Hepatocyte (in vitro differentiated cells): ENCODE data around the gene UTP25. TPM values are rescaled to one million over a fixed set of nuclear protein-coding genes. Genes with fewer than 3 reads are reported as not detected.

ENCODE experiments used
- DNase-seq: peaks from one replicate; pipeline ENCODE4 v3.0.0-alpha.2; 2016; ENCODE audit warnings: low spot score
- H2AFZ ChIP-seq: fragments of 200-600 bp; sonication (generic); 2 replicates; pipeline ENCODE4 v1.6.0; 2016; ENCODE audit warnings: antibody characterized with exemption, mild to moderate bottlenecking
- H3K27ac ChIP-seq: fragments of 200-600 bp; sonication (generic); 2 replicates; pipeline ENCODE4 v1.5.1; 2016; ENCODE audit warnings: mild to moderate bottlenecking
- H3K27me3 ChIP-seq: fragments of 200-600 bp; sonication (generic); 2 replicates; pipeline ENCODE4 v1.6.1; 2016
- H3K36me3 ChIP-seq: fragments of 200-600 bp; sonication (generic); replicated peaks from 2 replicates; pipeline ENCODE4 v1.5.1; 2016; ENCODE audit warnings: low read depth; ENCODE audit not compliant: insufficient read depth
- H3K4me1 ChIP-seq: fragments of 200-600 bp; sonication (generic); 2 replicates; pipeline ENCODE4 v1.5.1; 2016; ENCODE audit warnings: mild to moderate bottlenecking, moderate library complexity; ENCODE audit not compliant: insufficient read depth
- H3K4me2 ChIP-seq: fragments of 200-600 bp; sonication (generic); 2 replicates; pipeline ENCODE4 v1.6.0; 2016
- H3K4me3 ChIP-seq: fragments of 200-600 bp; sonication (generic); 2 replicates; pipeline ENCODE4 v1.5.1; 2016; ENCODE audit warnings: mild to moderate bottlenecking
- H3K79me2 ChIP-seq: fragments of 200-600 bp; sonication (generic); 2 replicates; pipeline ENCODE4 v1.6.0; 2017; ENCODE audit warnings: mild to moderate bottlenecking
- H3K9me2 ChIP-seq: fragments of 200-600 bp; sonication (generic); replicated peaks from 2 replicates; pipeline ENCODE4 v1.6.0; 2017; ENCODE audit warnings: mild to moderate bottlenecking; ENCODE audit not compliant: insufficient read depth
- H3K9me3 ChIP-seq: fragments of 200-600 bp; sonication (generic); 2 replicates; pipeline ENCODE4 v1.5.1; 2016; ENCODE audit warnings: low read depth, mild to moderate bottlenecking
- H4K20me1 ChIP-seq: fragments of 200-600 bp; sonication (generic); 2 replicates; pipeline ENCODE4 v1.6.0; 2016; ENCODE audit warnings: mild to moderate bottlenecking; ENCODE audit not compliant: insufficient read depth, poor library complexity, severe bottlenecking
- EZH2 ChIP-seq: fragments of 200-600 bp; sonication (generic); IDR thresholded peaks from 2 replicates; pipeline ENCODE4 v1.6.1; 2016; ENCODE audit warnings: antibody characterized with exemption, mild to moderate bottlenecking, borderline replicate concordance
- EZH2phosphoT487 ChIP-seq: fragments of 200-600 bp; sonication (generic); IDR thresholded peaks from one replicate; pipeline ENCODE4 v1.6.1; 2018; ENCODE audit warnings: antibody characterized with exemption, mild to moderate bottlenecking, low read depth, moderate library complexity; ENCODE audit not compliant: unreplicated experiment, severe bottlenecking
- WGBS: methylation state at CpG from one replicate; pipeline ENCODE4 v1.1.6; 2016; ENCODE audit warnings: low lambda C conversion rate; ENCODE audit errors: missing lambda C conversion rate; 5-methylcytosine and 5-hydroxymethylcytosine counted together
- polyA plus RNA-seq: library from polyadenylated mRNA; unstranded; fragments of >200 nt; fragmentation: Nextera tagmentation; extraction: Ambion mirVana; gene quantifications from 2 replicates; pipeline ENCODE4 v1.2.1, GENCODE V29; 2016
- total RNA-seq: library from RNA; depleted of rRNA; stranded (reverse); fragments of >200 nt; gene quantifications from 2 replicates; pipeline ENCODE4 v1.2.3, GENCODE V29; 2014
- TF ChIP-seq, protein P1 (sequence below): fragments of 200-600 bp; sonication (generic); IDR thresholded peaks from 2 replicates; pipeline ENCODE4 v1.5.1; 2016; ENCODE audit warnings: antibody characterized with exemption, mild to moderate bottlenecking; ENCODE audit not compliant: poor library complexity

Gene UTP25
- total and polyA plus RNA-seq, 2 experiments from 2014 or later, result 3.2 to 8.0 TPM

DNA sequence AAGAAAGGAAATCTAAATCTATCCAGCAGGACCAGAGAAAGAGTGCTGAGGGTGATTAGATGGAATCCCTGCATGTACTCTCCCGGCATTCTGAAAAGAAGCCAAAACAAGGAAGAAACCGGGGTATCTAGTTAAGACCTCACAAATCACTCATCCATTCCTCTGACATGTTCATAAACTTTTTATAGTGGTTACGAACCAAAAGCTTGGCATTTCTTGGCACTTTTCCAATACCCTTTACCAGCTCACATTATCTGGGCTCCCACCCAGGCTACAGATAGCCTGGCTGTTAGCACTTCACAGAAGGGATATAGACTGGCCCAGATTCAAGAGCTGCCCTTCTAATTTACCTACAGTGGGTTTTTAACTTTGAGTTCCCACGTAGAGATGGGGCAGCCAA lies 41.6 kb upstream of the UTP25 start:
- Histone ChIP-seq H3K27me3 (no peaks in the 10 kb centered on the region), H3K27ac (no peak overlapping the region), H3K79me2 (peaks cover 5% of the 10 kb centered on the region), H4K20me1 (no peaks in the 10 kb centered on the region), H3K4me2 (no peak overlapping the region), H3K36me3 (no peaks in the 10 kb centered on the region), H3K4me3 (no peak overlapping the region), H3K9me3 (no peaks in the 10 kb centered on the region), H3K4me1 (peaks cover 11% of the 10 kb centered on the region), H3K9me2 (no peaks in the 10 kb centered on the region), H2AFZ (no peak overlapping the region)
- TF ChIP-seq, protein P1, sequence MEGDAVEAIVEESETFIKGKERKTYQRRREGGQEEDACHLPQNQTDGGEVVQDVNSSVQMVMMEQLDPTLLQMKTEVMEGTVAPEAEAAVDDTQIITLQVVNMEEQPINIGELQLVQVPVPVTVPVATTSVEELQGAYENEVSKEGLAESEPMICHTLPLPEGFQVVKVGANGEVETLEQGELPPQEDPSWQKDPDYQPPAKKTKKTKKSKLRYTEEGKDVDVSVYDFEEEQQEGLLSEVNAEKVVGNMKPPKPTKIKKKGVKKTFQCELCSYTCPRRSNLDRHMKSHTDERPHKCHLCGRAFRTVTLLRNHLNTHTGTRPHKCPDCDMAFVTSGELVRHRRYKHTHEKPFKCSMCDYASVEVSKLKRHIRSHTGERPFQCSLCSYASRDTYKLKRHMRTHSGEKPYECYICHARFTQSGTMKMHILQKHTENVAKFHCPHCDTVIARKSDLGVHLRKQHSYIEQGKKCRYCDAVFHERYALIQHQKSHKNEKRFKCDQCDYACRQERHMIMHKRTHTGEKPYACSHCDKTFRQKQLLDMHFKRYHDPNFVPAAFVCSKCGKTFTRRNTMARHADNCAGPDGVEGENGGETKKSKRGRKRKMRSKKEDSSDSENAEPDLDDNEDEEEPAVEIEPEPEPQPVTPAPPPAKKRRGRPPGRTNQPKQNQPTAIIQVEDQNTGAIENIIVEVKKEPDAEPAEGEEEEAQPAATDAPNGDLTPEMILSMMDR, result no peak
- TF ChIP-seq EZH2, result no peak
- TF ChIP-seq EZH2phosphoT487, result no peak
- no peak for DNase-seq
- WGBS, result 56% methylated on average over 4 of the region's 4 CpGs

DNA sequence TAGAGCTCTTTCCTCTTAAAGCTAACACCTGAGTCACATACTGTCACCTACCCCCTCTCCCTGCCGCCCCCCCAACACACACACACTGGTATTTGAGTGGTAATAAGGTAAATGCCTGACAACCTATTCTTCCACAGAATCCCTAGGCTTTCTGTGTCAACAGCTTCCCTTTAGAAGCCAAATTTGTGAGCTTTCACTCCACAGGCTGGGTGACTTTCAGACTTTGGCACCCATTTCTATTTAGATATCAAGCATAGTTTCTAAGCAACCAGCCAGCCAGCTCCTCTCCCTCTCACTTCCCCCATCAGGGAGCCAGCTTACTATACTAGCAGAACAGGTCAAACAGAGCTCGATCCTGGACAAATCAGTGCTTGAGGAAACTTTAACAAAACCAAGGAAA lies 40.2 kb upstream of the UTP25 start:
- H3K27ac ChIP-seq, result peak overlapping the region; percentile 33
- H3K79me2 ChIP-seq, result no peaks in the 10 kb centered on the region
- H3K9me2 ChIP-seq, result no peaks in the 10 kb centered on the region
- no peak overlapping the region for H3K4me3 ChIP-seq
- H4K20me1 ChIP-seq, result no peaks in the 10 kb centered on the region
- no peak overlapping the region for H3K4me2 ChIP-seq
- H3K36me3 ChIP-seq, result no peaks in the 10 kb centered on the region
- H3K4me1 ChIP-seq, result peaks cover 23% of the 10 kb centered on the region
- H3K9me3 ChIP-seq, result no peaks in the 10 kb centered on the region
- peak; percentile 44 for DNase-seq
- TF ChIP-seq EZH2phosphoT487 (no peak), EZH2 (no peak)
- TF ChIP-seq, protein P1, result no peak
- H2AFZ ChIP-seq, result no peak overlapping the region
- H3K27me3 ChIP-seq, result no peaks in the 10 kb centered on the region
- 60% methylated on average over 2 of the region's 2 CpGs for WGBS

DNA sequence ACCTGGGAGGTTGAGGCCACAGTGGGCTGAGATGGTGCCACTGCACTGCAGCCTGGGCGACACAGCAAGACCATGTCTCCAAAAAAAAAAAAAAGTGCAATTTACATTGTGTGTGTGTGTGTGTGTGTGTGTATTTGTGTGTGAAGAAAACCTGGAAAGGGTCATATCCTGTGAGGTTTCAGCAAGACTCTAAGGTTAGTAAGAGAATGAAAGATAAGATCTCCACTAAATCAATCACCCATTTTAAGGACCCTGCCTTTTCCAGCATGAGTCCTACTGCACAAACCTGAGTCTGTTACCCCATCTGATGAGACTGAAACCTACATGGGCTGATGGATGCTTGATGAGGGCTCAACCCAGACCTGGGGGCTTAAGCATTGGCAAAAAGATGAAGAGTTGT lies 38.5 kb upstream of the UTP25 start:
- 100% methylated on average over 1 of the region's 1 CpG for WGBS
- TF ChIP-seq EZH2phosphoT487 (no peak), EZH2 (no peak)
- TF ChIP-seq, protein P1, result no peak

More for the DNA sequence above, 38.5 kb upstream of the UTP25 start:
- H3K9me2 ChIP-seq, result no peaks in the 10 kb centered on the region
- no peak overlapping the region for H3K4me3 ChIP-seq
- no peak overlapping the region for H3K27ac ChIP-seq
- no peaks in the 10 kb centered on the region for H3K9me3 ChIP-seq
- no peaks in the 10 kb centered on the region for H4K20me1 ChIP-seq
- no peak overlapping the region for H3K4me2 ChIP-seq
- no peaks in the 10 kb centered on the region for H3K27me3 ChIP-seq
- H3K36me3 ChIP-seq, result peaks cover 7% of the 10 kb centered on the region
- H3K79me2 ChIP-seq, result no peaks in the 10 kb centered on the region
- peaks cover 16% of the 10 kb centered on the region for H3K4me1 ChIP-seq
- H2AFZ ChIP-seq, result no peak overlapping the region
- DNase-seq, result no peak
